Adrenal gland (tissue), 12 donors: ENCODE measurements around the gene ARHGEF4. TPM values are rescaled to one million over a fixed set of nuclear protein-coding genes. Genes with fewer than 3 reads are reported as not detected.

ENCODE experiments used
- DNase-seq, 7 donors: peaks; one replicate each; pipeline ENCODE4 v3.0.0-alpha.2; 2019 to 2020
- H3K27ac ChIP-seq, 5 donors: fragments of 200-600 bp; sonication (generic) in 4 of 5; 1 replicate in 3 of 5; 2 replicates in 2 of 5; pipeline versions ENCODE4 v1.5.1 to v1.8.0; 2016 to 2020; ENCODE audit warnings: mild to moderate bottlenecking in 1 of 5
- H3K27me3 ChIP-seq: fragments of 200-600 bp; 2 replicates; pipeline ENCODE4 v1.8.0; 2021
- H3K36me3 ChIP-seq, 2 donors: fragments of 200-600 bp; replicated peaks in 1 of 2; 1 replicate in 1 of 2; 2 replicates in 1 of 2; pipeline versions ENCODE4 v1.5.1 to v1.8.0; 2018 to 2022
- H3K4me1 ChIP-seq, 2 donors: fragments of 200-600 bp; replicated peaks in 1 of 2; 1 replicate in 1 of 2; 2 replicates in 1 of 2; pipeline versions ENCODE4 v1.5.1 to v1.8.0; 2018 to 2021
- H3K4me3 ChIP-seq, 4 donors: fragments of 200-600 bp; sonication (generic) in 3 of 4; one replicate each; pipeline ENCODE4 v1.5.1; 2016 to 2018
- H3K9me3 ChIP-seq, 3 donors: fragments of 200-600 bp; sonication (generic) in 1 of 3; replicated peaks in 1 of 3; 1 replicate in 2 of 3; 2 replicates in 1 of 3; pipeline versions ENCODE4 v1.5.1 to v1.8.0; 2016 to 2021
- POLR2A ChIP-seq, 2 donors: fragments of 450-650 bp; IDR thresholded peaks; one replicate each; pipeline ENCODE4 v1.6.1; 2017; ENCODE audit warnings: antibody characterized with exemption in 2 of 2, mild to moderate bottlenecking in 2 of 2, moderate library complexity in 1 of 2
- WGBS, 4 donors: extraction: QIAGEN DNeasy Blood & Tissue Kit in 2 of 4; methylation state at CpG; one replicate each; pipeline versions ENCODE4 v1.1.5 to v1.1.7; 2013 to 2017; 5-methylcytosine and 5-hydroxymethylcytosine counted together
- intact Hi-C, 2 donors: fragments of 100-400 bp; cut with DNase I; formaldehyde crosslinking; loops; one replicate each; pipeline versions ENCODE4 v1.14.1 to v1.15.0; 2022 to 2023
- polyA plus RNA-seq, 3 donors: library from polyadenylated mRNA; stranded (reverse); fragments of 200-250 nt in 2 of 3; fragments of 350-450 nt in 1 of 3; fragmentation: Illumina TruSeq in 1 of 3; extraction: RNeasy Lipid Tissue Mini Kit (QIAGEN cat#74804) in 1 of 3; gene quantifications; one replicate each; pipeline ENCODE4 v1.2.3, GENCODE V29; 2013 to 2014
- total RNA-seq, 9 donors: library from RNA; depleted of rRNA in 4 of 9; stranded (reverse); fragments of >200 nt in 4 of 9; fragments of 120-200 nt in 1 of 9; fragmentation: NEBNext Ultra II Directional in 1 of 9; extraction: Animal tissue kit (Norgen Biotek cat#: 25700) in 1 of 9; gene quantifications; one replicate each; pipeline versions ENCODE4 v1.1.0 to v1.2.4, GENCODE V29; 2013 to 2023
- TF ChIP-seq, protein P1 (sequence below), 6 experiments: fragments of 450-650 bp in 4 of 6; fragments of 200-600 bp in 2 of 6; sonication (generic) in 1 of 6; IDR thresholded peaks; 1 replicate in 5 of 6; 2 replicates in 1 of 6; pipeline versions ENCODE4 v1.5.1 to v1.8.0; 2016 to 2021; ENCODE audit warnings: antibody characterized with exemption in 6 of 6, mild to moderate bottlenecking in 2 of 6, moderate library complexity in 1 of 6
- donor health status: healthy with polysubstance abuse.
- donor health status: Bipolar disorder and iron deficiency.
- donor health status: DM: yes; HTN: yes; CAD: no.
- donor health status: DM: no; HTN: no; CAD: no.
- donor health status: DM: no; HTN: no; CAD: no.
- donor health status: DM: yes; HTN: yes; CAD: no.

ARHGEF4 gene
- total and polyA plus RNA-seq, 12 donors: 0.97 to 40.4 (median 5.1) TPM

DNA sequence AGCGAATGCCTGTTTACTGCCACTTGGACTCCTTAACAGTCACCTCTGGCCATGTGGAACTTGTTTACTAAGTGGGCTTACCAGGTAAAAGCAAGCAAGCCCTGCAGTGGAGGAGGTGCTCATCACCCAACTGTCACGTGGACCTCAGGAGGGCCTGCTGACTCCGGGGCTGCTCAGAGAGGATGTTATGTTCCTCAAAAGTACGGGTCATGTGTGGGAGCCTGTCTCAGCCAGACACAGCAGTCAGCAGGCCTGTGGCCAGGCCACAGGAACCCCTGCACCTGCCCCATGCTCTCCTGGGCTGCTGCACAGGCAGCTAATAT lies 45.1 kb upstream of the ARHGEF4 start:
- H3K4me1 ChIP-seq: no peaks in the 10 kb centered on the region
- no peak overlapping the region for H3K4me3 ChIP-seq
- no peak for DNase-seq
- H3K27me3 ChIP-seq: no peaks in the 10 kb centered on the region
- no peaks in the 10 kb centered on the region for H3K9me3 ChIP-seq
- intact Hi-C loops: no loop called here
- 54 to 100% (median 59%) methylated on average over 1 to 4 of the region's 4 CpGs for WGBS, 4 donors
- no peaks in the 10 kb centered on the region for H3K36me3 ChIP-seq
- H3K27ac ChIP-seq: no peak overlapping the region
- TF ChIP-seq POLR2A (IDR thresholded peaks at IDR 0.05): no peak
- TF ChIP-seq, protein P1, sequence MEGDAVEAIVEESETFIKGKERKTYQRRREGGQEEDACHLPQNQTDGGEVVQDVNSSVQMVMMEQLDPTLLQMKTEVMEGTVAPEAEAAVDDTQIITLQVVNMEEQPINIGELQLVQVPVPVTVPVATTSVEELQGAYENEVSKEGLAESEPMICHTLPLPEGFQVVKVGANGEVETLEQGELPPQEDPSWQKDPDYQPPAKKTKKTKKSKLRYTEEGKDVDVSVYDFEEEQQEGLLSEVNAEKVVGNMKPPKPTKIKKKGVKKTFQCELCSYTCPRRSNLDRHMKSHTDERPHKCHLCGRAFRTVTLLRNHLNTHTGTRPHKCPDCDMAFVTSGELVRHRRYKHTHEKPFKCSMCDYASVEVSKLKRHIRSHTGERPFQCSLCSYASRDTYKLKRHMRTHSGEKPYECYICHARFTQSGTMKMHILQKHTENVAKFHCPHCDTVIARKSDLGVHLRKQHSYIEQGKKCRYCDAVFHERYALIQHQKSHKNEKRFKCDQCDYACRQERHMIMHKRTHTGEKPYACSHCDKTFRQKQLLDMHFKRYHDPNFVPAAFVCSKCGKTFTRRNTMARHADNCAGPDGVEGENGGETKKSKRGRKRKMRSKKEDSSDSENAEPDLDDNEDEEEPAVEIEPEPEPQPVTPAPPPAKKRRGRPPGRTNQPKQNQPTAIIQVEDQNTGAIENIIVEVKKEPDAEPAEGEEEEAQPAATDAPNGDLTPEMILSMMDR (IDR thresholded peaks at IDR 0.05): no peak

DNA sequence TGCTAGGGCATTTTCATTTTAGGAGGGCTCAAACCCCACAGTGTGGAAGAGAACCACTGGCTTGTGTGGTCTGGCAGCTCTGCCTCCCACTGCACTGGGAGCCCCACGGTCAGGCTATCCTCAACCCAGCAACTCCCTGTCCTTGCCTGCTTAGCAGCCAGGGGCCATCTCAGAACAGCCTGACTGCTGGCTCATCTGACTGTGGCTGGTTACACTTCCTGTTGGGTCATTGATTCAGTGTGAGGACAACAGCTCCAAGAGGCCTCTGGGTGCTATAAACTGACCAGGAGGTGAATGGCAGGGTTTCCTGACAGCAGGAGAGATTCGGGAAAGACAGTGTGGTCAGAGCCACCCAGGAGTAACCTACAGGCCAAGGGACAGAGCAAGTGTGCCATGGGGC lies 41.3 kb upstream of the ARHGEF4 start:
- Histone ChIP-seq H3K9me3 (no peaks in the 10 kb centered on the region), H3K36me3 (no peaks in the 10 kb centered on the region), H3K27ac (no peak overlapping the region), H3K27me3 (no peaks in the 10 kb centered on the region), H3K4me3 (no peak overlapping the region), H3K4me1 (peaks cover 0 to 11% of the 10 kb centered on the region in 2 donors)
- no peak for DNase-seq
- 52 to 66% (median 57%) methylated on average over 2 of the region's 2 CpGs for WGBS, 4 donors
- TF ChIP-seq, protein P1 (IDR thresholded peaks at IDR 0.05): no peak
- TF ChIP-seq POLR2A (IDR thresholded peaks at IDR 0.05): no peak
- intact Hi-C loops: loop anchor here (5.0 kb wide), 2 partner anchors 77 to 127 kb away; no protein-coding TSS in a partner anchor

DNA sequence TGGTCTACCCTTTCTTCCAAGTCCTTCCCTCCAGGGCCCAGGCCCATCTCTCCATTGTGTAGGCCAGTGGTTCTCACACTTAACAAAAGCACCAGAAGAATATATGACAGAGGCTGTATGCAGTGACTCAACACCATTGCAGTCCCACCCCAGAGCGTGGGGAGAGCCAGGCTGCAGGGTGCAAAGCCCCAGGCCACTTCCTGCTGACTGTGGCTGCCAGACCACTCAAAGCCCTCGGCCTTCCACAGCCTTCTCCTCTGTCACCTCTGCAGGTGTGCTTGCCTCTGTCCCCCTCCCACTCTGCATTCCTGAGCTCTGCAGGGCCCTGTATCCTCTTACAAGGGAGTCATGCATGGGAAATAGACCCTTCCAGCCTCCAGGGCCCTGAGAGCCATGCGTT lies 40.4 kb upstream of the ARHGEF4 start:
- no peak overlapping the region for H3K4me3 ChIP-seq
- DNase-seq: no peak
- no peaks in the 10 kb centered on the region for H3K9me3 ChIP-seq
- no peaks in the 10 kb centered on the region for H3K27me3 ChIP-seq
- intact Hi-C loops: loop anchor here (2.0 to 5.0 kb wide), 3 partner anchors 76 to 126 kb away; no protein-coding TSS in a partner anchor
- TF ChIP-seq, protein P1 (IDR thresholded peaks at IDR 0.05): no peak
- TF ChIP-seq POLR2A (IDR thresholded peaks at IDR 0.05): no peak
- peaks cover 0 to 11% of the 10 kb centered on the region in 2 donors for H3K4me1 ChIP-seq
- no peaks in the 10 kb centered on the region for H3K36me3 ChIP-seq
- 61 to 91% (median 71%) methylated on average over 2 to 3 of the region's 3 CpGs for WGBS, 4 donors
- no peak overlapping the region for H3K27ac ChIP-seq

DNA sequence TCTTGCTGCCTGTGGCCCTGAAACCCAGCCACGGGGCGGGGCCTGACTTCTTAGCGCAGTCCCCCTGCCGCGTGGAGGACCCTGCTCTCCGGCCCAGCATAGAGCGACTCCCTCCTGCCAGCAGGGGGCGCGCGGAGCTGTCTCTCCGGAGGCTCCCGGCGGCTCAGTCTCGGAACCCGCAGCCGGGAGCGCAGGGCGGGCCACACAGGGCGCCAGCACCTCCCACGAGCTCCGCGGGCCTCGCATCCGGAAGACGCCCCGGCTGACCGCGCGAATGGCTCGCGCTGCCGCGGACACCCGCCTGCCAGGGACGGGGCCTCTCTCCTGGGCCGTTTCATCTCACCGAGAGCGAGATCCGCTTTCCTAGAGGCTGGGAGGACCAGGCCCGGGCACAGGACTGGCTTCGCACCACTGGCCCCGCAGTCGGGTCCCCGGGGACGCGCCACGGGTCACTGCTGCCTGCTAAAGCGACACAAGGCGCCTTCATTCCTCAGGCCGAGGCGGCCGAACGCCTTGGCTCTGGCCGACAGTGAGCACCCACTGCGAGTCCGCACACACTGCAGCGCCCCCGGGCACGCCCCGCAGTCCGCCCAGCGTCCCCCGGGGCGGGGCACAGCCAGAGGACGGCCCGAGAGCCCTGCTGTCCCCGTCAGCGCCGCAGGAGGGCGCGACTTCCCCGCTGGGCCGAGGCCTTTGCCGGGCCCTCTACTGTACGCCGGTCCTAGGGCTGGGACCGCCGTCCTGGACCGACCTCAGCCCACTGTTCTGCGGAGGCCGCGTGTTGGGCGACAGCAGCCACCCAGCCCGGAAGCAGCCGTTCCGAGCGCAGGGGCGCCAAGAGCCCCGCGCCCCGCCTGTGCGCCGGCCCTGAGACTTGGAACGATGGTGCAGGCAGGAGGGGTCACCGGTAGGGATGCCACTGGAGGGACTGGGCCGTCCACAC lies 39.0 kb upstream of the ARHGEF4 start:
- intact Hi-C loops: loop anchor here (2.0 to 5.0 kb wide), 3 partner anchors 75 to 125 kb away; no protein-coding TSS in a partner anchor
- peak overlapping the region in 3 of 4 donors; percentile 49 to 80 (median 73) for H3K4me3 ChIP-seq
- no peaks in the 10 kb centered on the region for H3K9me3 ChIP-seq
- peaks cover 0 to 11% of the 10 kb centered on the region in 2 donors for H3K4me1 ChIP-seq
- H3K27me3 ChIP-seq: no peaks in the 10 kb centered on the region
- peak; percentile 82 to 92 (median 90) for DNase-seq
- WGBS, 4 donors: 0 to 1% (median 0%) methylated on average over 1 to 96 of the region's 96 CpGs
- H3K27ac ChIP-seq: peak overlapping the region in 4 of 5 donors; percentile 62 to 91 (median 82)
- peak; percentile 30 to 40 for TF ChIP-seq POLR2A (IDR thresholded peaks at IDR 0.05)
- TF ChIP-seq, protein P1 (IDR thresholded peaks at IDR 0.05): peak; percentile 56 to 93 (median 82)
- H3K36me3 ChIP-seq: no peaks in the 10 kb centered on the region
